PC-3 (cell line): Measurements from ENCODE around the gene ROCK1. TPM values are rescaled to one million over a fixed set of nuclear protein-coding genes. Genes with fewer than 3 reads are reported as not detected.

Source experiments
- ATAC-seq: fragments of 200-7000 bp; cut with Tn5 transposase; 2 replicates; pipeline ENCODE4 v1.9.1; 2020; ENCODE audit warnings: mild to moderate bottlenecking, moderate library complexity
- BruUV-seq: library from RNA; stranded (reverse); fragments of 400-500 nt; replicated peaks from 2 replicates; lab custom pipeline; 2021; lab: Mats Ljungman, UMichigan
- CTCF ChIA-PET: fragments of 300-600 bp; sonication (Branson Sonifier 250); formaldehyde crosslinking; loops from one replicate; lab custom pipeline; 2022; ENCODE audit warnings: antibody characterized with exemption; lab: Charles Lee
- POLR2A ChIA-PET: fragments of 300-600 bp; sonication (Branson Sonifier 250); formaldehyde crosslinking; loops from one replicate; lab custom pipeline; 2022; ENCODE audit warnings: antibody characterized with exemption; ENCODE audit not compliant: unreplicated experiment; lab: Charles Lee
- DNase-seq: peaks from one replicate; pipeline ENCODE4 v3.0.0-alpha.2; 2015
- H2AFZ ChIP-seq: fragments of 300-600 bp; sonication (generic); 2 replicates; pipeline ENCODE4 v1.6.0; 2016; ENCODE audit warnings: antibody characterized with exemption, low read length
- H3F3A ChIP-seq: fragments of 300-600 bp; sonication (generic); one replicate; pipeline ENCODE4 v1.6.0; 2017; ENCODE audit warnings: antibody characterized with exemption, low read length, control low read depth, mild to moderate bottlenecking; ENCODE audit not compliant: unreplicated experiment
- H3K27ac ChIP-seq: fragments of 300-600 bp; sonication (generic); 2 replicates; pipeline ENCODE4 v1.5.1; 2016; ENCODE audit warnings: mild to moderate bottlenecking, low read length
- H3K27me3 ChIP-seq: fragments of 300-600 bp; sonication (generic); 2 replicates; pipeline ENCODE4 v1.6.1; 2016; ENCODE audit warnings: low read length, mixed read lengths
- H3K36me3 ChIP-seq: fragments of 300-600 bp; sonication (generic); 2 replicates; pipeline ENCODE4 v1.6.1; 2016; ENCODE audit warnings: low read depth, mixed run types, low read length, mixed read lengths
- H3K4me1 ChIP-seq: fragments of 300-600 bp; sonication (generic); 2 replicates; pipeline ENCODE4 v1.5.1; 2016; ENCODE audit warnings: low read length; ENCODE audit not compliant: insufficient read depth
- H3K4me2 ChIP-seq: fragments of 300-600 bp; sonication (generic); 2 replicates; pipeline ENCODE4 v1.6.0; 2016; ENCODE audit warnings: low read length
- H3K4me3 ChIP-seq: fragments of 300-600 bp; sonication (generic); 2 replicates; pipeline ENCODE4 v1.5.1; 2016; ENCODE audit warnings: mild to moderate bottlenecking, low read length, mixed read lengths
- H3K79me2 ChIP-seq: fragments of 300-600 bp; sonication (generic); 2 replicates; pipeline ENCODE4 v1.6.1; 2017; ENCODE audit warnings: low read length, mixed read lengths
- H3K9ac ChIP-seq: fragments of 300-600 bp; sonication (generic); 2 replicates; pipeline ENCODE4 v1.6.0; 2016; ENCODE audit warnings: mild to moderate bottlenecking, low read length
- H3K9me2 ChIP-seq: fragments of 300-600 bp; sonication (generic); replicated peaks from 2 replicates; pipeline ENCODE4 v1.6.1; 2016; ENCODE audit warnings: mixed run types, low read length, mixed read lengths
- H3K9me3 ChIP-seq: fragments of 300-600 bp; sonication (generic); 2 replicates; pipeline ENCODE4 v1.6.1; 2016; ENCODE audit warnings: low read length, mixed read lengths
- H4K20me1 ChIP-seq: fragments of 300-600 bp; sonication (generic); 2 replicates; pipeline ENCODE4 v1.6.1; 2016; ENCODE audit warnings: low read length, mixed read lengths
- EZH2 ChIP-seq: fragments of 300-600 bp; sonication (generic); IDR thresholded peaks from one replicate; pipeline ENCODE4 v1.6.1; 2017; ENCODE audit warnings: antibody characterized with exemption, mild to moderate bottlenecking, low read length; ENCODE audit not compliant: unreplicated experiment
- EZH2phosphoT487 ChIP-seq: fragments of 300-600 bp; sonication (generic); IDR thresholded peaks from 2 replicates; pipeline ENCODE4 v1.6.1; 2018; ENCODE audit warnings: mild to moderate bottlenecking, antibody characterized with exemption, low read length, borderline replicate concordance
- intact Hi-C: fragments of 100-400 bp; cut with micrococcal nuclease; formaldehyde crosslinking; loops from 2 replicates; pipeline ENCODE4 v1.9.0; 2023
- total RNA-seq: library from RNA; depleted of rRNA; stranded (reverse); fragments of >200 nt; gene quantifications from 2 replicates; pipeline ENCODE4 v1.2.3, GENCODE V29; 2014
- TF ChIP-seq, protein P1 (sequence below): fragments of 300-600 bp; sonication (generic); conservative IDR thresholded peaks from 2 replicates; pipeline ENCODE4 v1.5.1; 2017; ENCODE audit warnings: antibody characterized with exemption, low read depth, mild to moderate bottlenecking, low read length

ROCK1 gene
- total RNA-seq, 1 experiment from 2014 or later, result 22.2 TPM

DNA sequence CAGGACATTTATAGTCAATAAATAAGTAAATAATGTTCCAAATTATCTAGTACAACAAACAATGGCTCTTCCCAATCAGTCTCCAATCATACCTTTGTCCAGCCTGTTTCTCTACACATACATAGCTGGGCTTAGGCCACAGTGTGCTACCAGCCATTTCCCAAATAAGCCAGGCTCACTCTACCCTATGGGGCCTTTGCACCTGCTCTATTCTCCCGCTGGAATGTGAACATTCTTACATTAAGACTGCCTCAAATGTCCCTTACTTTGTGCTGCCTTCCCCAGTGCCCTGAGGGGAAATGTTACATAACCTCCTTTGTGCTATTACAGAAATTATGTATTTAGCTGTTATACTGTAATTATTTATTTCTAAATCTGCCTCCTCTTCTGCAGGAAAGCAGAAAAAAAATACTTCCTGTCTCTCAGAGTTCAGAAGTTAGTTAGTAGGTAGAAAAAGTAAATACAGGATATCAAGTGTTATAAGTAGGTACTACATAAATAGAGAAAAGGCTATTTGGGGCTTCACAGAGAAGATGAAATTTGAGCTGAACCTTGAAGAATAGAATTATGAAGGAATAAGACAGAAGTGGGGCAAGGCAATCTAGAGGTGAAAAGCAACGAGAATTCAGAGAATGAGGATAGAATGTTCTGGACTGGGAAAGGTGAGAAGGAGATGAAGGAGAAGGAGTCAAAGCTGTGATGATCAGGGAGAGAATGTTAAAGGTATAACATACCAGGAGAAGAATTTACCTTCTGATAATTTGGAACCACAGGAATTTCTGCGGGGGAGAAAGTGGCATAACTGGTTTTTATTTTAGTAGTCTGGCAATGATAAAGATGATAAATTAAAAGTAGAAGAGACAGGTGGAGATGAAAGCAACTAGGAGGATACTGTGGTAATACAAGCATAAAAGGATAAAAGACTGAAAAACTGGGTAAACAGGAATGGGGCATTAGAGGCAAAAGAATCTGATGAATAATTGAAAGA lies 37.0 kb downstream of the ROCK1 start:
- H4K20me1 ChIP-seq, result peaks cover 19% of the 10 kb centered on the region
- intact Hi-C loops, result loop anchor here (5.0 kb wide), 1 partner anchor 38 kb away; the partner anchor contains the start of gene ROCK1
- peak overlapping the region; percentile 35; the same call in 1 of the 2 replicates for H3K4me3 ChIP-seq
- BruUV-seq, result no TSS peak
- no peaks in the 10 kb centered on the region for H3K27me3 ChIP-seq
- no peaks in the 10 kb centered on the region for H3K36me3 ChIP-seq
- H3K4me2 ChIP-seq, result peak overlapping the region; percentile 70
- CTCF ChIA-PET, result no interaction called here
- no peaks in the 10 kb centered on the region for H3K9me3 ChIP-seq
- peak; percentile 88 for DNase-seq
- peaks cover 22% of the 10 kb centered on the region for H3K4me1 ChIP-seq
- no peaks in the 10 kb centered on the region for H3K9me2 ChIP-seq
- H3K27ac ChIP-seq, result no peak overlapping the region
- H3F3A ChIP-seq, result peaks cover 9% of the 10 kb centered on the region
- peaks cover 87% of the 10 kb centered on the region for H3K79me2 ChIP-seq
- no peak overlapping the region for H2AFZ ChIP-seq
- POLR2A ChIA-PET, result interaction anchor here (0.6 kb wide), 1 partner anchor 17 kb away, joined by 3 read pairs; no protein-coding TSS in a partner anchor
- no peak overlapping the region for H3K9ac ChIP-seq
- TF ChIP-seq, protein P1, sequence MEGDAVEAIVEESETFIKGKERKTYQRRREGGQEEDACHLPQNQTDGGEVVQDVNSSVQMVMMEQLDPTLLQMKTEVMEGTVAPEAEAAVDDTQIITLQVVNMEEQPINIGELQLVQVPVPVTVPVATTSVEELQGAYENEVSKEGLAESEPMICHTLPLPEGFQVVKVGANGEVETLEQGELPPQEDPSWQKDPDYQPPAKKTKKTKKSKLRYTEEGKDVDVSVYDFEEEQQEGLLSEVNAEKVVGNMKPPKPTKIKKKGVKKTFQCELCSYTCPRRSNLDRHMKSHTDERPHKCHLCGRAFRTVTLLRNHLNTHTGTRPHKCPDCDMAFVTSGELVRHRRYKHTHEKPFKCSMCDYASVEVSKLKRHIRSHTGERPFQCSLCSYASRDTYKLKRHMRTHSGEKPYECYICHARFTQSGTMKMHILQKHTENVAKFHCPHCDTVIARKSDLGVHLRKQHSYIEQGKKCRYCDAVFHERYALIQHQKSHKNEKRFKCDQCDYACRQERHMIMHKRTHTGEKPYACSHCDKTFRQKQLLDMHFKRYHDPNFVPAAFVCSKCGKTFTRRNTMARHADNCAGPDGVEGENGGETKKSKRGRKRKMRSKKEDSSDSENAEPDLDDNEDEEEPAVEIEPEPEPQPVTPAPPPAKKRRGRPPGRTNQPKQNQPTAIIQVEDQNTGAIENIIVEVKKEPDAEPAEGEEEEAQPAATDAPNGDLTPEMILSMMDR, result no peak
- TF ChIP-seq EZH2phosphoT487 (no peak), EZH2 (no peak)
- ATAC-seq, result peak; percentile 71

DNA sequence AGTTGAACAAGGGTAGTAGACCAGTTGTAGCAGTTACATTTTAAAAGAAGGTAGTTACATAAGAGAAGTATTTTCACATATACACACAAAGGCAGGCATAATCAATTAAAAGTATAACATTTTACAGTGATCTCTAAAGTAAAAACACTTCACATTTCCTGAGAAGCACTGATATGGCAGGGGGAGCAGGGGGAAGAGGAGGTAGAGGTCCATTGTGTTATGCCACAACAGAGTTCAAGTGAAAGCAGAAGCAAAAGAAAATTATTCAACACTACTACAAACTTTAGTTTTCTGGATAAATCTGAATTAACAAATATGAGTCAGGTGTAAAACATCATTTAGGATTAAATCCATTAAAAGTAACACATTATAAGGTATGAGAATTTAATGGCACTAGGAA lies 38.4 kb downstream of the ROCK1 start:
- Histone ChIP-seq H3K9ac (no peak overlapping the region), H3K27ac (no peak overlapping the region), H3K9me2 (no peaks in the 10 kb centered on the region), H3K4me2 (no peak overlapping the region), H3K36me3 (peaks cover 11% of the 10 kb centered on the region), H3F3A (peaks cover 9% of the 10 kb centered on the region), H3K79me2 (peaks cover 73% of the 10 kb centered on the region), H3K4me1 (peaks cover 22% of the 10 kb centered on the region), H3K9me3 (no peaks in the 10 kb centered on the region), H4K20me1 (peaks cover 19% of the 10 kb centered on the region), H3K27me3 (no peaks in the 10 kb centered on the region), H3K4me3 (no peak overlapping the region), H2AFZ (no peak overlapping the region)
- POLR2A ChIA-PET, result no interaction called here
- DNase-seq (no peak), ATAC-seq (no peak)
- intact Hi-C loops, result loop anchor here (5.0 kb wide), 1 partner anchor 39 kb away; the partner anchor contains the start of gene ROCK1
- CTCF ChIA-PET, result no interaction called here
- BruUV-seq, result no TSS peak
- TF ChIP-seq EZH2phosphoT487 (no peak), EZH2 (no peak)
- TF ChIP-seq, protein P1, result no peak
